HG02642 (cell line): Measurements from ENCODE around the gene RAB40C.

Experiments
- ATAC-seq: cut with Tn5 transposase; IDR thresholded peaks from one replicate; pipeline ENCODE4 v1.9.1; 2021; ENCODE audit warnings: mild to moderate bottlenecking; ENCODE audit not compliant: unreplicated experiment, poor library complexity

Gene RAB40C

DNA sequence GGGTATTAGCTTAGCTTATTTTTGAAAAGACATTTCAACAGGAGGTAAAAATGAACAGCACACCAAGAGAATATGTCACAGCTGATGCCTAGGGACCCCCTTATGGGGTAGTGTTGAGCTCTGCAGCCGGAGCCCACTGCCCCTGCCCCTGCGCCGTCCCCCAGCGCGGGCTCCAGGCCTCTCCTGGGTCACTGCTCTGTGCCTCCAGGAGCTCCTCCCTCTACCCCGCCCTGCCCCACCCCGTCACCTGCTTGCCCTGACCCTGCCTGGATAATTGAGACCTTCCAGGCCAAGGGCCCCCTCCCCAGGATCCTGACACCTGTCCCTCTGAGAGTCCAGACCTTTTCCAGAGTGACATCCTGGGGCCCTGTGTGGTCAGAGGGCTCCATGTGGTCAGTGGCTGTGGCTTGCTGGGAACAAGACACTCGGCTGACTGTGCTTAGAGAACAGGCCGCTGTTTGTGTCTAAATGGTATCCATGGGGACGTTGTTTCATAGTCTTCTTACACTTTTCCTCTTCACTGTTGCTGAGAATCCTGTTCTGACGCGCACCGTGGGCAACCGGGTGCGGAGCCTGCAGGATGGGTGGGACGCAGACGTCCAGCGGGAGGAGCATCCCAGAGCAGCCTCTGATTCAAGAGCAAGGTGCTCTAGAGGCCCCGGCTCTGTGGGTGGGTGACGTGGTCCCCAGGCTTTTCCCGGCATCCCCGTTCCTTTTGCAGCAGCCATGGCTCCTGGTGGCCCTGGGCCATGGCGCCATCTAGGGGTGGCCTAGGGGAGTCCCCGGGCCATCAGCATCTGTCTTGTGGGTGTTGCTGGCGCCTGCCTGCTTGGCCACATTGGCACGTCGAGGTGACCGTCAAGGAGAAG, 20.9 kb downstream of the RAB40C start:
- ATAC-seq: no peak

DNA sequence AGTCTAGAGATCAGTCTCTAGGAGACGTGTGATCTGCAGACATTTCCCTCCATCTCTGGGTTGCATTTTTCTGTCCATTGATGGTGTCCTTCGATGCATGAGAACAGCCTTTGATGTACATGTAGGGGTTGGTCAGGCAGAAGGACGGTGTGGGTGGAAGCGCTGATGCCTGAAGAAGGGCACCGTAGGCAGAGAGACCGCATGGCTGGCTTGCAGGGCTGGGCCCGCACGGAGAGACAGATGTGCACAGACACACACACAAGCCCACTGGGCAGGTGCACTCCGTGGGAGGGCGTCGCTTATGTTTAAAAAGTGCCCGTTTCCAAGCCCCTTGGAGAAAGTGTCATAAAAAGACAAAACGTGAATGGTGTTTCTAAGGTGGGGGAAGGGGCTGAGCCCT, 25.3 kb downstream of the RAB40C start:
- ATAC-seq: no peak

DNA sequence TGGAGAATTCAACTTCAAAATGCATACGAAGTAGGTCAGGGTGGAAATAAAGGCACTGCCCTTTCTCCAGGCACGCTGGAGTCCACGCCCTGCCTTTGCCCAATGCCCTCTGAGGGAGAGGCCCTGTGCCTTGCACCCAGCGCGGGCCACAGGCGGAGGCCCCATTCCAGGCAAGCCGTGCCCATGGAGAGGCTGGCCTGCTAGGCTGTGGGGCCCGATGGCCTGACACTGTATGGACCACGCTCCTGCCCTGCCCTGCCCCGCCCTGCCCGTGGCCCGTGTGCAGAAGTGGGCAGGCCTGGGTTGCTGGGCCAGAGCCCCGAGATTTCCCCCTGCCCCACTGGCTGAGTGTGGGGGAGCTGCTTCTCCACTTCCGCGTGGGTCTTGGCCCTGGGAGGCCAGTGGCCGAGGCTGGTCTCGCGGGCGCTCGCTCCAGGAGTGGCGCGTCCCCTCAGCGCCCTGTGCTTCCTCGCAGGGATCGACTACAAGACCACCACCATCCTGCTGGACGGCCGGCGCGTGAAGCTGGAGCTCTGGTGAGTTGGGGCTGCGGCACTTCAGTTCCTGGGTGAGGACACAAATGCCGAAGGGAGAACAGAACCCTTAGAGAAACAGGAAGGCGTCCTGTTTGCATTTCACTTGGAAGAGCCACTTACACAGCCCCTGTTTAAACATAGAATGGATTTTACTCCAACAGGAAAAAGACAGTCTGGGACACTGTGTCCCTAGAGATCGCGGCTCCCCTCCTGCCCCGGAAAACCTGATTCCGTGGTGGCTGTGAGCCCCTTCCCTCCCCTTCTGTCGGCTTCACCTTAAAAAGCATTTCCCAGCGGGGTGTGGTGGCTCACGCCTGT, 27.1 kb downstream of the RAB40C start:
- ATAC-seq: no peak

DNA sequence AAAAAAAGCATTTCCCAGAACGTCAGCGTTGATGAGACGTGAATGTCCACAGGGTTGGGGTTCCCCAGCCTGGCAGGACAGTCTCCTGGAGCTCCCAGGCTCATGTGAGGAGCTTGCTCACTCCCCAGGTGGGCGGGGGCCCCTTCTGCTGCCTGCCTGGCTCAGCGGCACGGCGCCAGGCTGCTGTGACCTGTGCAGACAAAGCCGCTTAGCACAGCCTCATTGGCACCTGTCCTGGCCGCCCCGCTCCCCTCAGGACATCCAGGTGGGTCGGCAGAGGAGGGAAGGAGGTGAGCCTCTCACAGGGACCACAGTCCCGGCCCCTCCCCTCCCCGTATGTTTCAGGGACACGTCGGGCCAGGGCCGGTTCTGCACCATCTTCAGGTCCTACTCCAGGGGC, 28.0 kb downstream of the RAB40C start:
- ATAC-seq: no peak

DNA sequence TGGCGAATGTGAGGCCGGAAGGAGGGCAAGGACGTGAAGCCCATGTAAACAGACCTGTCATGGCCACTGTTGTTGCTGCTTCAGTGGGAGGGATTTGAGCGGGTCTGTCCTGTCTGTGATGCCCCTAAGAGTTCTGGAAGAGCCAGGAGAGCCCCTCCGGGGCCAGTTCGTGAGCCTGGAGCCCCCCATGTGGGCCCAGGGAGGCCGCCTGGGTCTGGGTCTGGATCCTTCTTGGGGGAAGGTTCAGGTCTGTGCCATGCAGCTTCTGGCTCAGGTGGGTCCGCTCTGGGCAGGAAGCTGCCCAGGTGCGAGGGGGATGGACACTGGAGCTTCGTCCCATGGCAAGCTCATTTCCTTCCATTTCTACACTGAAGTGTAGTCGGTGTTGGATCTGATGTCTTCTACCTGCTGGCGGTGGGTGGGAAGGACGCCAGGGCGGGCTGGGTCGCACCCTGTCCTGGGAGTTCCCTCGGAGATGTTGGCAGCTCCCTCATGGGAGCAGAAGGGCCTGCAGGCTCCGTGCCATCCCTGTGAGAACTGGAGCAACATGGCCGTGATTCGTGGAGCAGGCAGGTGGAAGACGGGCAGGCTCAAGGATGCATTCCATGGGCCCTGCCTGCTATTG, 29.7 kb downstream of the RAB40C start:
- no peak for ATAC-seq

DNA sequence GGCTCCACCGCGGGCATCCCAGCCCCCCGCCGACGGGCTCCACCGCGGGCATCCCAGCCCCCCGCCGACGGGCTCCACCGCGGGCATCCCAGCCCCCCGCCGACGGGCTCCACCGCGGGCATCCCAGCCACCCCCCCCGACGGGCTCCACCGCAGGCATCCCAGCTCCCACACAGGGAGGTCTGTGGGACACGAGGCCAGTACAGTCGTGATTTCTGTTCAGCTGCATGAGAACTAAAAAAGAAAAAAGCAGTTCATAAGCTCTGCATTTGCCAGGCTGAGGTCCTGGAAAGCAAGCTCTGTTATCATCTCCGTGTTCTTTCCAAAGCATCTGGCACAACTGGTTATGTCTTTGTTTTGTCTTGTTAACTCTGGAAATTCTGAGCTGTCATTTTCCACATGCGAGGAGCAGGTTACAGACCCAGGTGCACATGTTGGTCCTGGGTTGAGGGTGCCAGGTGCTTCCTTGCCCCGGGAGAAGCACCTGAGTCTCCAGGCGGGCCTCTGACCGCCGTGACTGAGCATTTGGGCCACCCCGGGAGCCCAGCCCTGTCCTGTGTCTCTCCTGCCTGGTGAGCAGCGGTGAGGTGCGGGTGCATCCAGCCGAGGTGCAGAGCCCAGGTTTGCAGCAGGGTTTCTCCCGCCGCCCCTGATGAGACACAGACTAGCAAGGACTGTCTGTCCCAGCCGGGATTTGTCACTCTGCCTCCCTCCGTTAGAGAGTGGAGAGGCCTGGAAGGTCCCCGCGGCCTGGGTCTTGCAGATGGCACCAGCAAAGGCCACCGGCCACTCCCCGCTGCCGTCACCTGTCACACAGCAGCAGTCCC, 31.0 kb downstream of the RAB40C start:
- ATAC-seq: no peak

DNA sequence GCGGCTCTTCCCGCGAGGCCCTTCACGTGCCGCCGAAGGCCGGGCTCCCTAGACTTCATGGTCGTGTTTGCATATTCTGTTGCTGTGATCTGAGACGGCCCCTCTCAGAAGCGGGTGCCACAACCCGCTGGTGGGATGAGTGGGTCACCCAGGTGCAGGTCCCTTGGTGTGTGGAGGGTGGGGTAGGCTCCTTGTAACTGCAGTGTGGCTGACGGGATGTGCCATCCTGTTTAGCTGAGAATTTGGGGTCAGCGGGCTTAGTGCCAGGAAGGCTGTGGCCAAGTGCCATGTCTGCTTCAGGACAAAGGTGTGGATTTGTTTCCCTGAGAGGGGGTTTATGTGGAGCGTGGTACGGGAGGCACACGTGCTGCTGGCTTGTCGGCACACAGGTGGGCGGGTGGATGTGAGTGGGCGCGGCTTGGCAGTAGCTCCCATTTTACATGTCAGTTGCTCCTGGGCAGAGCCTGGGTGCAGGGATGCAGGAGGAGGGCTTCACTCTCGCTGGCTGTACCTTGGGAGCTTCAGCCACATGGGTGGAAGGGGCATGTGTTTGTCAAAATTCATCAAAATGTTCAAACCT, 31.8 kb downstream of the RAB40C start:
- ATAC-seq: no peak

DNA sequence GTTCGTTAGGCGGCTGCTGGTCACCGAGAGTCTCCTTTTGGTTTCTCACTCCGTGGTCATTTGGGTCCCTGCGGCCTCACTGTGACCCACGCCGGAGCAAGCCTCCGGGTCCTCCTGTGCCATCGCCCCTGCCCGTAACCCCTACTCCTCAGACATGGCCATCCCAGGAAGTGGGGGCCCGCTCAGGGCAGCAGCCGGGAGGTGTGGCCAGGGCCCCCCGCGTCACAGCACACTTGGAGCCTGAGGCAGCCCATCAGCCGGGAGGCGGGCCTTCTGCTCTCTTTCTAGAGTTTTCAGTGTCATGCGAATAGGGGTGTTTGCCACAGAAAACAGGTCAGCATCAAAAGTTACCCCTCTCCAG, 33.0 kb downstream of the RAB40C start:
- no peak for ATAC-seq

DNA sequence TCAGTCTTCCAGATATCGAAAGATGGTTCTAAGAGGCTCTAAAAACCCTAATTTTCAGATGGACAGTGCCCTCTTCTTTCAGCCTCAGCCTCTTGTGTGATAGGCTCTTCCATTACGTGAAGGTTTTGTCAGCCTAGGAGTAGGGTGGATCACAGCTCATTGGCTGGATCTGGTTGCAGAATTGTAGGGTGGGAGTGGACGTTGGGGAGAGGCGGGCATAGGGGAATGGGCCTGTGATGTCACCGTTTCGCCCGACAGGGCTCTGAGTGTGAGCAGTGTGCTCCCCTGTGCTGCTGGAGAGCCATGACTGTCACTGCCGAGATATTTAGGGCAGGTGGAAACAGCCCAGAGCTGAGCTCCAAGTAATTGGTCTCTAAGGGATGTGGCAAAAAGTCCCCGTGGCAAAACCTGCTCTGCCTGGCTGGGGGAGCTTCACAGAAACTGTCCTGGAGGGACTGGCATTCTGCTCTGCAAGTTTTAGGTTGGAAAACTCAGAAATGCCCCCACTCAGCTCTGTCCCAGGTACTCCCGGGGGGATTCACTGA, 34.7 kb downstream of the RAB40C start:
- ATAC-seq: no peak

DNA sequence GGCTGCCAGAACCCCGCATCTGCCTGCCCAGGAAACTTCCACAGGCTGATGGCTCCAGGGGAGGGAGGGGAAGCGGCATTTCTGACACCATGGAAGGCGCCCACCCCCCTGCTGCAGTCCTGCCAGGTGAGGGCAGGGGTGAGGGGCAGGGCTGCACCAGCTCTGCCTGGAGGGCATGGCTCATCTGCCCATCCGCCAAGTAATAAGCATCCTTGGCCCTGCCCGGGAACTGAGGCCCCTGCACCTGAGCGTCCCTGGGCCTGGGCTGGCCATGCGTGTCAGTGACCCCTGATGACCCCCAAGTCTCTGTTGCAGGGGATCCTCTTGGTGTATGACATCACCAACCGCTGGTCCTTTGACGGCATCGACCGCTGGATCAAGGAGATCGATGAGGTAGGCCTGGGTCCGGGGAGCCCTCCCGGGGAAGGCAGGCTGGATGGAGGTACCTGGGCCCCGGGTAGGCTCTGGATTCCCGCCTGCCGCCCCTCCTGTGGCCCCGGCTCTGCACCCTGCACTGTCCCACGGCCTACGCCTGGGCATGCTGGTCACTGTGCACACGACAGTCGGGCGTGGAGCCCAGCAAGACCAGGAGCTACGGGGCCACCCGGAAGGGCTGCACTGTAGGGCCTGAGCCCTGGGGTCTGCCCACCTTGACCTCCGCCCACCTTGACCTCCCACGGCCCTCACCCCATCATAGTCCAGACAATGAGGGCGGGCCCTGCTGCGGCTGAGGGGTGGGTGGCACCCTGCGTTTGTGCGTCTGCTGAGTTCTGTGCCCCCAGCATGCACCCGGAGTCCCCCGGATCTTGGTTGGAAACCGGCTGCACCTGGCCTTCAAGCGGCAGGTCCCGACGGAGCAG, 35.5 kb downstream of the RAB40C start:
- ATAC-seq: no peak

DNA sequence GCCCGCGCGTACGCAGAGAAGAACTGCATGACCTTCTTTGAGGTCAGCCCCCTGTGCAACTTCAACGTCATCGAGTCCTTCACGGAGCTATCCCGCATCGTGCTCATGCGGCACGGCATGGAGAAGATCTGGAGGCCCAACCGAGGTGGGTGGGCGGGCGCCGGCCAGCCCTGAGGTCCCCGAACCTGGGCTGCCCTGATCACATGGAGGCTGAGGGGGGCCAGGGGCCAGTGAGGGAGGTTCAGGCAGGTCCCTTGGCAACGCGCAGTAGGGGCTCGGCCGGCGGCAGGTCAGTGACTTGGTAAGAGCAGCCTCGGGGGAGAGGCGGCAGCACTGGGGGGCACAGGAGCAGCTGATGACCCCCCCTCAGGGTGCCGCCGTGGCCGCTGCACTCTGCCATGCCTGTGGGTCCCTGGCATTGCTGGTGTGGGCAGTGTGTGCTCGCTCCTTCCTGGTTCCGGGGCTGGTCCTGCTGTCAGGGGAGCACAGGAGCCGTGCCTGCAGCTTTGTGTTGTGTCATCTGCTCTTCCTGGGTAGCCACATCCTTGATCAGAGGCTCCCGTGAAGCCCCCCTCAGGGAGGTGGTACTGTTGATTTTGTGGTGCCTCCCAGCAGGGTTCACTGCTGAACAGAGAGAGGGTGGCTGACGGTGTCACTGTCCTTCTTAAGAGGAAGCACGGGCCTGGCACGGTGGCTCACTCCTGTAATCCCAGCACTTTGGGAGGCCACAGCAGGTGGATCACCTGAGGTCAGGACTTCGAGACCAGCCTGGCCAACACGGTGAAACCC, 36.3 kb downstream of the RAB40C start:
- ATAC-seq: no peak

DNA sequence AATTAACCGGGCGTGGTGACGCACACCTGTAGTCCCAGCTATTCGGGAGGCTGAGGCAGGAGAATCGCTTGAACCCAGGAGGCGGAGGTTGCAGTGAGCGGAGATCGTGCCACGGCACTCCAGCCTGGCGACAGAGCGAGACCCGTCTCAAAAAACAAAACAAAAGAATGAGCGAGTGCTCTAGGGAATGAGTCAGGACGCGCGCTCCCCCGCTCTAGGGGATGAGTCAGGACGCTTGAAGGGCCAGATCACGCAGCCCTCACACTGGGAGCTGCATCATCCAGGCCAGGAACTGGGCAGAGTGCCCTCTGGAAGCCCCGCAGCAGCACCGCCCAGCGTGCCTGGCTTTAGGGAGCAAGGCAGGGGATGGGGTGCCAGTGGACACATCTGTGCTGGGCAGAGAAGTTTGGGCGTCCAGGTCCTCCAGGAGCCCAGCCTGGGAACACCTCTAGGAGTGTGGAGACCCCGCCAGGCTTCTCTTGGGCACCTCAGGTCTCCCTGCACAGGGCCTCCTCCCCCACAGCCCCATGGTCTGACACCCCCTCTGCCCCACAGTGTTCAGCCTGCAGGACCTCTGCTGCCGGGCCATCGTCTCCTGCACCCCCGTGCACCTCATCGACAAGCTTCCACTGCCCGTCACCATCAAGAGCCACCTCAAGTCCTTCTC, 37.1 kb downstream of the RAB40C start:
- no peak for ATAC-seq

DNA sequence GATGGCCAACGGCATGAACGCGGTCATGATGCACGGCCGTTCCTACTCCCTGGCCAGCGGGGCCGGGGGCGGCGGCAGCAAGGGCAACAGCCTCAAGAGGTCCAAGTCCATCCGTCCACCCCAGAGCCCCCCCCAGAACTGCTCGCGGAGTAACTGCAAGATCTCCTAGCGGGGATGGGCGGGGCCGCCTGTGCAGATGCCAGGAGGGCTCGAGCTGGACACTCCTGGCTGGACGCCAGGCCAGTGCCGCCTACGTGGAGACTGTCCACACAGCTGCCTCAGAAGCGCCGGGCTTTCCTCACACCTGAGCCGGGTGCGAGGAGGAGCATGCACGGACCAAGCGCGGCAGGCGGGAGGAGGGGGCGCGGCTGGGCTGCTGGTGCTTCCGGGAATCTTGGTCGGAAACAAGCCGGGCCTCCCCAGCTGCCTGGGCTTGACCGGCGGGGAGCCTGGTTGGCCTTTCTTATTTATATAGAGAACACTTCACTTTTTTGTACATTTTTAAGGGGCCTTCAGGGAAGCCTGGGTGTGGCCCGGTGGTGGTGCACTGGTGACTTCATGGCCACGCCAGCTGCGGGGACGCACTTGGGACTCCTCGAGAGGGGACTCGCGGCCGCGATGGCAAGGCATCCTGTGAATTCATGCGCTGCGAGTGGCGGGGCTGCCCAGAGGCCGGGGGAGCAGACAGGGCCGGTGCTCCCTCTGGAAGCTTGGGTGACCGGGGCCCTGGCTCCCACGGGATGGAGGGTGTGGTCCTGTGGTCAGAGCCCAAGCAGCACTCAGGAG, 37.8 kb downstream of the RAB40C start:
- ATAC-seq: no peak

DNA sequence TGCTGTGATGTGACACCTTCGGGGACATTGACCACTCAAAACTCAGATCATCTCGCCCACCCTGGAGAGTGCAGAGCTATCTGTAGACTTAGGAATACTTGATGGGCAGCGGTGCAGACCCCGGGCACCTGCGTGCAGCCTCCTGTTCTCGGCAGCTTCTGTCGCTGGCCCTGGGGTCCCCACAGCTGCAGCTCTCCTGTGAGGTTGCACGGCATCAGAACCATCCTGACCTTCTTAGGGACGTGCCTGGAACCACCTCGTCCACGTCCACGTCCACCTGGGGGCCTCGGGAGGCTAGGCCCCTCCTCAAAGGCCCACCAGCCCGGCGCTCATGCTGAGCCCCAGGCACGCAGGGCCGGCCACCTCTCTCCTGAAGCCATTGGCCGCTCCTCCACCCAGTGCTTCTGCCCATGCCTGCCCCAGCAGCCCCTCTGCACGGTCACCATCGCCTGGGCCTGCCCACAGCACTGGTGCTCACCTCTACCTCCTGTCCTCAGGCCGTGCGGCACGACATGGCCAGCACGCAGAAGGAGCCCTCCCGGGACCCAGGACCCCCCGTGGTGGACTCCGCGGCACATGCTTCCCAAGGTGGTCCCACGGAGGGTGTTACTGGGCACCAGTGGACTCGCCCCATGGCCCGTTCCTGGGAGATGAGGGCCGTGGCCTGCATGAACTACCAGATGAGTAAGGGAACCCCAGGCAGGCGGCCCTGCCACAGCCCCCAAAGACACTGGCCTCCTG, 38.6 kb downstream of the RAB40C start:
- ATAC-seq: no peak

DNA sequence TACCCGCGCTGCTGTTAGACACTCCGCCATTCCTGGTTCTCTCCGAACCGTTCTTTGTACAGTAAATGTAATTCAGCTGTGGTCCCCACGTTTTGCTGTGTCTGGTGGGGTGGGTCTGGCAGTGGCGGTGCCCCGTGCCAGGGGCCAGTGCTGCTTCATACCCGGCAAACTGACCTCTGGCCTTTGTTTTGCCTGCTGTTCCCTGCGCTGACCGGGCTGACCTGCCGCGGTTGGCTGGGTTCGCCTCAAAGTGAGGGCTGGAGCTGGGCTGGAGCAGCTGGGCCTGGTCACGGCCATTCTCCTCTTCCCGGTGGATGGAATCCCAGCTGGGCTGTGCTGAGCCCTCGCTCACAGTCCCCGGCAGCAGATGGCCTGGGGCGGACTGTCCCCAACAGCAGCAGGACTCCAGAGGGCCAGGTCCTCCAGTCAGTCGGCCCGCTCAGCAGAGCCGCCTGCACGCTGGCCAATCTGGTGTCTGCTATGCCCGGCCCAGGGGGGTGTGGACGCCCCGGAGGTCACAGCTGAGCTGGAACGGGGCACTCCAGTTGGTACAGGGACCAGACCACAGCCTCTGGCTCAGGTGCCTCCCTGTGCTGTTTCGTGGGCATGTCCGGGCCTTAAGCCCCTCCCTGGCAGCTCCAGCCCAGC, 39.4 kb downstream of the RAB40C start:
- no peak for ATAC-seq

DNA sequence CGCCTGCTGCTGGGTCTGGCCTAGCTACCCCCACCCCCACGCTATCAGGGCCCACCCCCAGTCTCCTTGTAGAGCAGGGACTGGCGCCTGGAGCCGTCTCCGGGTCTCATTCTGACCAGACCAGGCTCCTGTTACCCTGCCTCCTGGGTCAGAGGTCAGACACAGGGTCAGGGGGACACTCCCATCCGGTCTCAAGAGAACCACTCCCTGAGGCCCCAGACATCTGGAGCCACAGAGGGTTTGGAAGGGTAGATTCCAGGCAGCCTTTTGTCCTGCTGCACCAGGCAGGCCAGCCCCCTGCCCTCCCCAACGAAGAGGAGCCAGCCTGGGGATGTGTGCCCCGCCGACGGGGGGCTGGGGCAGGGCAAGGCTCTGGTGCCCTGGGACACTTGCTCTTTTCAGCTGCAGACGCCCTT, 40.0 kb downstream of the RAB40C start:
- no peak for ATAC-seq
